SK-N-SH treated with all-trans-retinoic acid at 6 μM for 48 hours (cell line): ENCODE results near the gene UBE2E1.

Source experiments
- ATAC-seq: fragments of 200-7000 bp; cut with Tn5 transposase; 3 replicates; pipeline ENCODE4 v1.9.1; 2020; ENCODE audit warnings: mild to moderate bottlenecking, moderate library complexity
- BACH2 ChIP-seq: fragments of 250-450 bp; sonication (Bioruptor Pico); IDR thresholded peaks from 2 replicates; pipeline ENCODE4 v1.9.0; 2021; ENCODE audit warnings: mild to moderate bottlenecking, borderline replicate concordance
- CSDC2 ChIP-seq: fragments of 250-450 bp; sonication (Bioruptor Pico); IDR thresholded peaks from 2 replicates; pipeline ENCODE4 v1.5.0; 2020; ENCODE audit warnings: mild to moderate bottlenecking, moderate library complexity
- ESRRG ChIP-seq: fragments of 250-450 bp; sonication (Bioruptor Pico); IDR thresholded peaks from 2 replicates; pipeline ENCODE4 v1.6.1; 2021; ENCODE audit warnings: mild to moderate bottlenecking
- GLIS3 ChIP-seq: fragments of 250-450 bp; sonication (Bioruptor Pico); IDR thresholded peaks from 2 replicates; pipeline ENCODE4 v1.5.0; 2020; ENCODE audit warnings: mild to moderate bottlenecking, moderate library complexity
- ISL1 ChIP-seq: fragments of 250-450 bp; sonication (Bioruptor Pico); IDR thresholded peaks from 2 replicates; pipeline ENCODE4 v2.1.2; 2022; ENCODE audit warnings: mild to moderate bottlenecking, moderate library complexity
- OSR1 ChIP-seq: fragments of 250-450 bp; sonication (Bioruptor Pico); IDR thresholded peaks from 2 replicates; pipeline ENCODE4 v1.8.0; 2022; ENCODE audit warnings: moderate library complexity, mild to moderate bottlenecking, inconsistent platforms
- PPARA ChIP-seq: fragments of 250-450 bp; sonication (Bioruptor Pico); IDR thresholded peaks from 2 replicates; pipeline ENCODE4 v1.5.0; 2020; ENCODE audit warnings: mild to moderate bottlenecking, borderline replicate concordance
- RARB ChIP-seq: fragments of 250-450 bp; sonication (Bioruptor Pico); IDR thresholded peaks from 2 replicates; pipeline ENCODE4 v1.8.0; 2021; ENCODE audit warnings: mild to moderate bottlenecking, moderate library complexity
- SNAI2 ChIP-seq: fragments of 250-450 bp; sonication (Bioruptor Pico); IDR thresholded peaks from 2 replicates; pipeline ENCODE4 v1.5.0; 2020; ENCODE audit warnings: mild to moderate bottlenecking, moderate library complexity
- TOX ChIP-seq: fragments of 250-450 bp; sonication (Bioruptor Pico); IDR thresholded peaks from 2 replicates; pipeline ENCODE4 v1.8.0; 2021; ENCODE audit warnings: mild to moderate bottlenecking, moderate library complexity, borderline replicate concordance
- ZC3H10 ChIP-seq: fragments of 250-450 bp; sonication (Bioruptor Pico); IDR thresholded peaks from 2 replicates; pipeline ENCODE4 v1.5.1; 2021; ENCODE audit warnings: mild to moderate bottlenecking, moderate library complexity
- ZFP3 ChIP-seq: fragments of 250-450 bp; sonication (Bioruptor Pico); IDR thresholded peaks from 2 replicates; pipeline ENCODE4 v1.5.0; 2020; ENCODE audit warnings: mild to moderate bottlenecking, moderate library complexity
- ZFP30 ChIP-seq: fragments of 450-650 bp; formaldehyde crosslinking; IDR thresholded peaks from 2 replicates; pipeline ENCODE4 v1.5.0; 2022; ENCODE audit warnings: mild to moderate bottlenecking, moderate library complexity
- ZNF565 ChIP-seq: fragments of 450-650 bp; formaldehyde crosslinking; conservative IDR thresholded peaks from 2 replicates; pipeline ENCODE4 v1.5.0; 2020; ENCODE audit warnings: low read depth, mild to moderate bottlenecking, moderate library complexity
- TF ChIP-seq, protein P1 (sequence below): fragments of 250-450 bp; sonication (Bioruptor Pico); IDR thresholded peaks from 2 replicates; pipeline ENCODE4 v1.5.0; 2020; ENCODE audit warnings: mild to moderate bottlenecking, moderate library complexity
- TF ChIP-seq, protein P2 (sequence below): fragments of 250-450 bp; sonication (Bioruptor Pico); IDR thresholded peaks from 2 replicates; pipeline ENCODE4 v1.8.0; 2021; ENCODE audit warnings: low read depth, mild to moderate bottlenecking, moderate library complexity, borderline replicate concordance
- TF ChIP-seq, protein P3 (sequence below): fragments of 250-450 bp; sonication (Bioruptor Pico); IDR thresholded peaks from 2 replicates; pipeline ENCODE4 v1.8.0; 2020; ENCODE audit warnings: mild to moderate bottlenecking, moderate library complexity, borderline replicate concordance
- TF ChIP-seq, protein P4 (sequence below): fragments of 250-450 bp; sonication (Bioruptor Pico); IDR thresholded peaks from 2 replicates; pipeline ENCODE4 v1.5.1; 2020; ENCODE audit warnings: low read depth, mild to moderate bottlenecking, moderate library complexity

UBE2E1 gene

DNA sequence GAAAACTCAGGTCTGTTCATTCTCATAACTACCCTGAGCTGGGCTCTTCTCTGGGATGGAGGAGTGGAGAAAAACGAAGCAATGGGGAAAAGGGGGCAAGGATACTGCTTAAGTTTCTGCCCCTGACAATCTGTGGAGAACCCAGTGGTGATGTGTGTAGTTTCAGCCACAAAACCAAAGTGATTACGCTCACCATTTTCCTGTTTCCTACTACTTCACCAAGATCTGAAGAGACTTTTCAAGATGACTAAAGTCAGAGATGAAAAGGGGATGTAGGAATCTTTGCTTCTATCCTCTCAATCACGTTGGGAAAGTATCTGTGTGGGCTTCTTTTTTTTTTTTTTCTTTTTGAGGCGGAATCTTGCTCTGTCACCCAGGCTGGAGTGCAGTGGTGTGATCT, 8.3 kb upstream of the UBE2E1 start:
- ATAC-seq, result no peak
- no peak for TF ChIP-seq ZFP3 (CRISPR knock-in tag)
- TF ChIP-seq, protein P1, sequence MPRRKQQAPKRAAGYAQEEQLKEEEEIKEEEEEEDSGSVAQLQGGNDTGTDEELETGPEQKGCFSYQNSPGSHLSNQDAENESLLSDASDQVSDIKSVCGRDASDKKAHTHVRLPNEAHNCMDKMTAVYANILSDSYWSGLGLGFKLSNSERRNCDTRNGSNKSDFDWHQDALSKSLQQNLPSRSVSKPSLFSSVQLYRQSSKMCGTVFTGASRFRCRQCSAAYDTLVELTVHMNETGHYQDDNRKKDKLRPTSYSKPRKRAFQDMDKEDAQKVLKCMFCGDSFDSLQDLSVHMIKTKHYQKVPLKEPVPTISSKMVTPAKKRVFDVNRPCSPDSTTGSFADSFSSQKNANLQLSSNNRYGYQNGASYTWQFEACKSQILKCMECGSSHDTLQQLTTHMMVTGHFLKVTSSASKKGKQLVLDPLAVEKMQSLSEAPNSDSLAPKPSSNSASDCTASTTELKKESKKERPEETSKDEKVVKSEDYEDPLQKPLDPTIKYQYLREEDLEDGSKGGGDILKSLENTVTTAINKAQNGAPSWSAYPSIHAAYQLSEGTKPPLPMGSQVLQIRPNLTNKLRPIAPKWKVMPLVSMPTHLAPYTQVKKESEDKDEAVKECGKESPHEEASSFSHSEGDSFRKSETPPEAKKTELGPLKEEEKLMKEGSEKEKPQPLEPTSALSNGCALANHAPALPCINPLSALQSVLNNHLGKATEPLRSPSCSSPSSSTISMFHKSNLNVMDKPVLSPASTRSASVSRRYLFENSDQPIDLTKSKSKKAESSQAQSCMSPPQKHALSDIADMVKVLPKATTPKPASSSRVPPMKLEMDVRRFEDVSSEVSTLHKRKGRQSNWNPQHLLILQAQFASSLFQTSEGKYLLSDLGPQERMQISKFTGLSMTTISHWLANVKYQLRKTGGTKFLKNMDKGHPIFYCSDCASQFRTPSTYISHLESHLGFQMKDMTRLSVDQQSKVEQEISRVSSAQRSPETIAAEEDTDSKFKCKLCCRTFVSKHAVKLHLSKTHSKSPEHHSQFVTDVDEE (CRISPR knock-in tag), result no peak
- no peak for TF ChIP-seq TOX (CRISPR knock-in tag)
- TF ChIP-seq GLIS3 (CRISPR knock-in tag), result no peak
- TF ChIP-seq CSDC2 (CRISPR knock-in tag), result no peak
- TF ChIP-seq ISL1, result no peak

DNA sequence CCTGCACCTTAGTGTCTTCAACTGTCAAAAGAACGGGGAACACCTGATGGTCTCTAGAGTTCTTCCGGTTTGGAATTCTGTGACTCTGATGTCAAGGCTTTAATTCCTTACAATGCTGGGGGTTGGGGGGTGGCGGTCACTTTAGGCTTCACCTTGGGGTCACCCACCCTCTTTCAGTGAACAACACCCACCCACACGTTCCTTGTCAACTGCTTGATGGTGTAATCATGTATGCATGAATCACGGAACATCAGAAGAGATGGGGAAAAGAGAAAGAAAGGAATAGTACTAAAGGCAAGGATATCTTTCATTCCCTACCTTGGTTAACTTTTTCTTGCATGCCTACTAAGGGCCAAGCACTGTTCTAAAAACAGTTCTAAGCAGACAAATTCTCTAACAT, 7.3 kb upstream of the UBE2E1 start:
- TF ChIP-seq OSR1 (CRISPR knock-in tag) (no peak), SNAI2 (CRISPR knock-in tag) (no peak), GLIS3 (CRISPR knock-in tag) (no peak), ZC3H10 (CRISPR knock-in tag) (no peak), ZFP3 (CRISPR knock-in tag) (no peak), ESRRG (CRISPR knock-in tag) (no peak), BACH2 (CRISPR knock-in tag) (no peak)
- TF ChIP-seq, protein P2, sequence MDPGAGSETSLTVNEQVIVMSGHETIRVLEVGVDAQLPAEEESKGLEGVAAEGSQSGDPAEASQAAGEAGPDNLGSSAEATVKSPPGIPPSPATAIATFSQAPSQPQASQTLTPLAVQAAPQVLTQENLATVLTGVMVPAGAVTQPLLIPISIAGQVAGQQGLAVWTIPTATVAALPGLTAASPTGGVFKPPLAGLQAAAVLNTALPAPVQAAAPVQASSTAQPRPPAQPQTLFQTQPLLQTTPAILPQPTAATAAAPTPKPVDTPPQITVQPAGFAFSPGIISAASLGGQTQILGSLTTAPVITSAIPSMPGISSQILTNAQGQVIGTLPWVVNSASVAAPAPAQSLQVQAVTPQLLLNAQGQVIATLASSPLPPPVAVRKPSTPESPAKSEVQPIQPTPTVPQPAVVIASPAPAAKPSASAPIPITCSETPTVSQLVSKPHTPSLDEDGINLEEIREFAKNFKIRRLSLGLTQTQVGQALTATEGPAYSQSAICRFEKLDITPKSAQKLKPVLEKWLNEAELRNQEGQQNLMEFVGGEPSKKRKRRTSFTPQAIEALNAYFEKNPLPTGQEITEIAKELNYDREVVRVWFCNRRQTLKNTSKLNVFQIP (CRISPR knock-in tag), result no peak
- TF ChIP-seq, protein P3, sequence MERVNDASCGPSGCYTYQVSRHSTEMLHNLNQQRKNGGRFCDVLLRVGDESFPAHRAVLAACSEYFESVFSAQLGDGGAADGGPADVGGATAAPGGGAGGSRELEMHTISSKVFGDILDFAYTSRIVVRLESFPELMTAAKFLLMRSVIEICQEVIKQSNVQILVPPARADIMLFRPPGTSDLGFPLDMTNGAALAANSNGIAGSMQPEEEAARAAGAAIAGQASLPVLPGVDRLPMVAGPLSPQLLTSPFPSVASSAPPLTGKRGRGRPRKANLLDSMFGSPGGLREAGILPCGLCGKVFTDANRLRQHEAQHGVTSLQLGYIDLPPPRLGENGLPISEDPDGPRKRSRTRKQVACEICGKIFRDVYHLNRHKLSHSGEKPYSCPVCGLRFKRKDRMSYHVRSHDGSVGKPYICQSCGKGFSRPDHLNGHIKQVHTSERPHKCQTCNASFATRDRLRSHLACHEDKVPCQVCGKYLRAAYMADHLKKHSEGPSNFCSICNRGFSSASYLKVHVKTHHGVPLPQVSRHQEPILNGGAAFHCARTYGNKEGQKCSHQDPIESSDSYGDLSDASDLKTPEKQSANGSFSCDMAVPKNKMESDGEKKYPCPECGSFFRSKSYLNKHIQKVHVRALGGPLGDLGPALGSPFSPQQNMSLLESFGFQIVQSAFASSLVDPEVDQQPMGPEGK, result no peak
- no peak for ATAC-seq

DNA sequence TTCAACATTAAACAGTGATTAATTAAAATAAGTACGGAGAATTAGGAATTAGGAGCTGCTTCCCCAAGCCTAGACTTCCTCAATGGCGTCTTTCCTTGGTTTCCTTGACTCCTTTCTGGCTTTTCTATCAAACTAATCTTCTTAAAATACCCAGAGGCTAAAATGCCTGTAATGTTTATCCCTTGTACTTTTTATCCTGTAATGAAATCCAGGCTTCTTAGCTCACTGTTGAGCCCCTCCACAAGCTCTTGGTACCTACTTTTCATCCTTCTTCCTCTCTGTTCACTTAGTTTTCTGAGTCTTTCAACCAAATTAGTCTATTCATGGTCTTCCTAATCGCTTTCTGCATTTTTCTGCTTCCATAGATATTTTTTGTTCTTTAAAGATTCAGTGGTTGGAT, 6.9 kb upstream of the UBE2E1 start:
- TF ChIP-seq, protein P2 (CRISPR knock-in tag), result no peak
- no peak for TF ChIP-seq ISL1
- TF ChIP-seq RARB (CRISPR knock-in tag), result no peak
- no peak for TF ChIP-seq PPARA (CRISPR knock-in tag)
- TF ChIP-seq ZNF565 (CRISPR knock-in tag), result no peak
- TF ChIP-seq ZFP30 (CRISPR knock-in tag), result no peak
- no peak for TF ChIP-seq GLIS3 (CRISPR knock-in tag)
- no peak for TF ChIP-seq CSDC2 (CRISPR knock-in tag)
- TF ChIP-seq, protein P4, sequence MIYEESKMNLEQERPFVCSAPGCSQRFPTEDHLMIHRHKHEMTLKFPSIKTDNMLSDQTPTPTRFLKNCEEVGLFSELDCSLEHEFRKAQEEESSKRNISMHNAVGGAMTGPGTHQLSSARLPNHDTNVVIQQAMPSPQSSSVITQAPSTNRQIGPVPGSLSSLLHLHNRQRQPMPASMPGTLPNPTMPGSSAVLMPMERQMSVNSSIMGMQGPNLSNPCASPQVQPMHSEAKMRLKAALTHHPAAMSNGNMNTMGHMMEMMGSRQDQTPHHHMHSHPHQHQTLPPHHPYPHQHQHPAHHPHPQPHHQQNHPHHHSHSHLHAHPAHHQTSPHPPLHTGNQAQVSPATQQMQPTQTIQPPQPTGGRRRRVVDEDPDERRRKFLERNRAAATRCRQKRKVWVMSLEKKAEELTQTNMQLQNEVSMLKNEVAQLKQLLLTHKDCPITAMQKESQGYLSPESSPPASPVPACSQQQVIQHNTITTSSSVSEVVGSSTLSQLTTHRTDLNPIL (CRISPR knock-in tag), result no peak
- TF ChIP-seq ZFP3 (CRISPR knock-in tag), result no peak
- TF ChIP-seq BACH2 (CRISPR knock-in tag), result no peak
- no peak for ATAC-seq

DNA sequence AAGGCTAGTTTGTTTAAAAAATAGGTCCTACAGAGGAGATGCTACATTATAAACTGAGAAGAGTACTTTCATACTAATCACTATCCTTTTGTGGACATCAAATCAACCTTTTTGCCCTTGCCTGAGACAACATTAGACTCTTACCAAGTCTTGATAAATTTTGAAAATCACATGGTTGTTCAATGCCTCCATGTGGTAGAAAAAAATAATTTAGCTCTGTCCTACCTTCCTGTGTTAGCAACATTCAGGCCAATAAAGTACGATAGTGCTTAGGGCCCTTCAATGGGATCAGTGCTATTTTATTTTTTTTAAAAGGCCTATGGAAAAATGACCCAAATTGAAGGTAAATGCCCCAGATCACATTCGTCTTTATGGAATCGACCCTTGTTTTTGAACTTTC, 5.0 kb upstream of the UBE2E1 start:
- peak; percentile 84 for ATAC-seq
- no peak for TF ChIP-seq ZFP30 (CRISPR knock-in tag)
- no peak for TF ChIP-seq OSR1 (CRISPR knock-in tag)
- TF ChIP-seq BACH2 (CRISPR knock-in tag), result no peak
- no peak for TF ChIP-seq ZFP3 (CRISPR knock-in tag)
